Heart left ventricle (tissue), 16 donors: ENCODE measurements around the gene MAPKAPK3. TPM values are rescaled to one million over a fixed set of nuclear protein-coding genes. Genes with fewer than 3 reads are reported as not detected.

Source experiments
- ATAC-seq, 4 donors: fragments of 200-7000 bp; cut with Tn5 transposase; one replicate each; pipeline ENCODE4 v1.9.1; 2020 to 2022; ENCODE audit warnings: moderate library complexity in 4 of 4, mild to moderate bottlenecking in 3 of 4, moderate number of reproducible peaks in 1 of 4
- DNase-seq, 5 donors: peaks; one replicate each; pipeline ENCODE4 v3.0.0-alpha.2; 2020
- H3K27ac ChIP-seq, 12 donors: fragments of 200-600 bp; sonication (generic) in 4 of 12; one replicate each; pipeline versions ENCODE4 v1.5.0 to v1.8.0; 2016 to 2022; ENCODE audit warnings: mild to moderate bottlenecking in 2 of 12
- H3K27me3 ChIP-seq, 9 donors: fragments of 200-600 bp; sonication (generic) in 2 of 9; one replicate each; pipeline versions ENCODE4 v1.5.1 to v1.8.0; 2016 to 2022; ENCODE audit warnings: mild to moderate bottlenecking in 3 of 9
- H3K36me3 ChIP-seq, 9 donors: fragments of 200-600 bp; sonication (generic) in 2 of 9; one replicate each; pipeline versions ENCODE4 v1.5.0 to v1.8.0; 2018 to 2022; ENCODE audit warnings: mild to moderate bottlenecking in 2 of 9
- H3K4me1 ChIP-seq, 12 donors: fragments of 200-600 bp; sonication (generic) in 4 of 12; one replicate each; pipeline versions ENCODE4 v1.5.0 to v1.8.0; 2016 to 2022; ENCODE audit warnings: mild to moderate bottlenecking in 3 of 12
- H3K4me3 ChIP-seq, 12 donors: fragments of 200-600 bp; sonication (generic) in 4 of 12; one replicate each; pipeline versions ENCODE4 v1.5.0 to v1.8.0; 2017 to 2022; ENCODE audit warnings: mild to moderate bottlenecking in 9 of 12, moderate library complexity in 4 of 12
- H3K9me3 ChIP-seq, 12 donors: fragments of 200-600 bp; sonication (generic) in 4 of 12; one replicate each; pipeline versions ENCODE4 v1.5.0 to v1.8.0; 2016 to 2022; ENCODE audit warnings: mild to moderate bottlenecking in 1 of 12
- CTCF ChIP-seq, 12 donors: fragments of 200-600 bp; sonication (generic) in 4 of 12; IDR thresholded peaks; one replicate each; pipeline versions ENCODE4 v1.5.0 to v1.8.0; 2018 to 2022; ENCODE audit warnings: antibody characterized with exemption in 12 of 12, mild to moderate bottlenecking in 5 of 12
- POLR2A ChIP-seq, 2 donors: fragments of 450-650 bp; IDR thresholded peaks; one replicate each; pipeline ENCODE4 v1.6.1; 2017; ENCODE audit warnings: antibody characterized with exemption in 2 of 2, mild to moderate bottlenecking in 2 of 2, moderate library complexity in 2 of 2
- WGBS, 4 donors: extraction: QIAGEN DNeasy Blood & Tissue Kit in 2 of 4; methylation state at CpG; one replicate each; pipeline versions ENCODE4 v1.1.5 to v1.1.7; 2013 to 2018; 5-methylcytosine and 5-hydroxymethylcytosine counted together
- intact Hi-C, 10 donors: fragments of 100-400 bp; cut with DNase I; formaldehyde crosslinking; loops; one replicate each; pipeline versions ENCODE4 v1.11.1 to v1.14.2; 2022
- polyA plus RNA-seq, 2 donors: library from polyadenylated mRNA; stranded (reverse); fragments of 200-250 nt; gene quantifications; one replicate each; pipeline ENCODE4 v1.2.3, GENCODE V29; 2013
- total RNA-seq, 9 donors: library from RNA; depleted of rRNA in 2 of 9; stranded (reverse); fragments of >200 nt in 2 of 9; fragmentation: NEBNext Ultra II Directional in 3 of 9; extraction: Animal tissue kit (Norgen Biotek cat#: 25700) in 3 of 9; gene quantifications; one replicate each; pipeline versions ENCODE4 v1.1.0 to v1.2.4, GENCODE V29; 2016 to 2023
- donor health status: ischemic (EF 13 %, LVEDD 7.1; RV severe dilation, severe dysfunction).
- donor health status: healthy with polysubstance abuse.
- donor health status: DM: no; HTN: yes; CAD: no.
- donor health status: DM: no; HTN: no; CAD: no.
- donor health status: ischemic (EF 25% LVEDD 6.9; RV normal size, moderate dysfunction).
- donor health status: ischemic (EF 25% LVEDD 5.7; RV mildly dilated, moderate dysfunction).
- donor health status: healthy.
- donor health status: DM: yes; HTN: yes; CAD: no.
- donor health status: ischemic (EF 35%, LVEDD 5.7; RV mildly dilated, moderate dysfunction).
- donor health status: nonischemic (EF 11% LVEDD 7.7; RV severe dilation, severe dysfunction).
- donor health status: DM: yes; HTN: yes; CAD: no.
- donor health status: PGD.
- donor health status: ischemic (EF 29% LVEDD 5.4; RV normal size, mild dysfunction).
- donor health status: nonischemic (EF 23%, LVEDD 6.1; RV moderate dilation, normal function).

Gene MAPKAPK3
- total and polyA plus RNA-seq, 11 donors: 226 to 398 (median 287) TPM

- WGBS, 4 donors: 56 to 68% (median 65%) methylated on average over 5 of the region's 5 CpGs
- intact Hi-C loops: no loop called here
- TF ChIP-seq CTCF (IDR thresholded peaks at IDR 0.05) (no peak), POLR2A (IDR thresholded peaks at IDR 0.05) (no peak)
- no peak for DNase-seq
- ATAC-seq: no peak
- Histone ChIP-seq H3K27ac (peak overlapping the region in 3 of 12 donors; percentile 2 to 72 (median 5)), H3K9me3 (no peaks in the 10 kb centered on the region), H3K4me3 (no peak overlapping the region), H3K27me3 (no peaks in the 10 kb centered on the region), H3K4me1 (peaks cover 0 to 88% (median 42%) of the 10 kb centered on the region in 12 donors), H3K36me3 (no peaks in the 10 kb centered on the region)
Measured at GRCh38 chr3:50633230-50633790, 16.4 kb downstream of the MAPKAPK3 start.

DNA sequence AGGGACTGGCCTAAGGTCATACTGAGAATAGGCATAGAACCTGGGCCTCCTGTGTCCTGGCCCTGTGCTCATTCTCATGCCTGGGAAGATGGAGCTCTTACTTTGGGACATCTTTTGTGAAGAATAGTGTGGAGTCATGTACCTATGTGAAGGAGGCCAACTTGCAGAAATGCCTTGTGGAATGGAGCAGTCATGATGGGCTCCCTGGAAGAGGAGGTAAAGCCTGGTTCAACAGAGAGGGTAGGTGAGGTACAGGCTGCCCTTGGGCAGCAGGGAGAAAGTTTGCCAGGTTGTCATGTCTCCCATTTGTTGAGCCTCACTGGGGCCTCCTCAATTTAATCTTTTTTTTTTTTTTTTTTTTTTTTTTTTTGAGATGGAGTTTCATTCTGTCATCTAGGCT lies 18.1 kb downstream of the MAPKAPK3 start:
- Histone ChIP-seq H3K27me3 (no peaks in the 10 kb centered on the region), H3K36me3 (peaks cover 0 to 9% (median 0%) of the 10 kb centered on the region in 9 donors), H3K9me3 (no peaks in the 10 kb centered on the region), H3K4me3 (no peak overlapping the region), H3K4me1 (peaks cover 0 to 86% (median 45%) of the 10 kb centered on the region in 12 donors), H3K27ac (peak overlapping the region in 2 of 12 donors; percentile 8 to 66)
- ATAC-seq: no peak
- no peak for TF ChIP-seq CTCF (IDR thresholded peaks at IDR 0.05)
- no peak for TF ChIP-seq POLR2A (IDR thresholded peaks at IDR 0.05)
- no peak for DNase-seq
- intact Hi-C loops: loop anchor here in 1 of 10 donors (5.0 kb wide), 1 partner anchor 52 kb away; no protein-coding TSS in a partner anchor

GRCh38 chr3:50637011-50637410 lies 20.1 kb downstream of the MAPKAPK3 start:
- ATAC-seq (peak in 3 of 4 donors; percentile 12 to 26 (median 13)), DNase-seq (no peak)
- Histone ChIP-seq H3K4me3 (no peak overlapping the region), H3K4me1 (peaks cover 0 to 71% (median 40%) of the 10 kb centered on the region in 12 donors), H3K36me3 (peaks cover 0 to 28% (median 18%) of the 10 kb centered on the region in 9 donors), H3K9me3 (no peaks in the 10 kb centered on the region), H3K27me3 (no peaks in the 10 kb centered on the region), H3K27ac (peak overlapping the region in 11 of 12 donors; percentile 24 to 77 (median 65))
- WGBS, 4 donors: 65 to 71% (median 69%) methylated on average over 4 of the region's 4 CpGs
- TF ChIP-seq CTCF (IDR thresholded peaks at IDR 0.05): no peak
- no peak for TF ChIP-seq POLR2A (IDR thresholded peaks at IDR 0.05)
- intact Hi-C loops: loop anchor here in 1 of 10 donors (5.0 kb wide), 1 partner anchor 50 kb away; no protein-coding TSS in a partner anchor

DNA sequence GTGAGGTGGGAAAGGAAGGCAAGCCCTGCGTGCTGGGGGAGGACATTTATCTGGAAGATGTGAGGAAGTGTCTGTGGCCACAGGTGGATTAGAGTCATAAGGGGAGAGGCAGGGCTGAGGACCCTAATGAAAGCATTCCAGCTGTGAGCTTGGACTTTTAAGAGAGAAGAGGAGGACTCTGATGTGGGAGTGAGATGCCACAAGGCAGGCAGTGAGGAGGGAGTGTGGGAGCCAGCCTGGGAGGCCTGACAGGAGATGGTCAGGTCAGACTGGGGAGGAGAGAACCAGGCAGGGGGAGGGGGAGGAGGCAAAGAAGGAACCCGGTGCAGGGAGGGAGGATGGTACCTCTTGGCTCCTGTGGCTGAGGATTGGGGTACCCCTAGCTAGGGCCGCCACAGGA lies 21.0 kb downstream of the MAPKAPK3 start:
- DNase-seq (no peak), ATAC-seq (peak in 2 of 4 donors; percentile 19 to 40)
- H3K4me3 ChIP-seq: no peak overlapping the region
- no peaks in the 10 kb centered on the region for H3K27me3 ChIP-seq
- H3K27ac ChIP-seq: peak overlapping the region in 10 of 12 donors; percentile 11 to 77 (median 65)
- intact Hi-C loops: loop anchor here in 1 of 10 donors (5.0 kb wide), 1 partner anchor 49 kb away; no protein-coding TSS in a partner anchor
- TF ChIP-seq POLR2A (IDR thresholded peaks at IDR 0.05) (no peak), CTCF (IDR thresholded peaks at IDR 0.05) (no peak)
- H3K4me1 ChIP-seq: peaks cover 0 to 68% (median 32%) of the 10 kb centered on the region in 12 donors
- H3K9me3 ChIP-seq: no peaks in the 10 kb centered on the region
- H3K36me3 ChIP-seq: peaks cover 0 to 38% (median 27%) of the 10 kb centered on the region in 9 donors
- 52 to 67% (median 60%) methylated on average over 3 of the region's 3 CpGs for WGBS, 4 donors
